ENCODE results near the gene RAB17.
A peak's percentile ranks its signal among the peaks of the same experiment; 100 is the strongest.

Gene RAB17

GRCh38 chr2:237628247-237629187 is 38.0 kb upstream of the RAB17 start:
- TF ChIP-seq, protein P1, sequence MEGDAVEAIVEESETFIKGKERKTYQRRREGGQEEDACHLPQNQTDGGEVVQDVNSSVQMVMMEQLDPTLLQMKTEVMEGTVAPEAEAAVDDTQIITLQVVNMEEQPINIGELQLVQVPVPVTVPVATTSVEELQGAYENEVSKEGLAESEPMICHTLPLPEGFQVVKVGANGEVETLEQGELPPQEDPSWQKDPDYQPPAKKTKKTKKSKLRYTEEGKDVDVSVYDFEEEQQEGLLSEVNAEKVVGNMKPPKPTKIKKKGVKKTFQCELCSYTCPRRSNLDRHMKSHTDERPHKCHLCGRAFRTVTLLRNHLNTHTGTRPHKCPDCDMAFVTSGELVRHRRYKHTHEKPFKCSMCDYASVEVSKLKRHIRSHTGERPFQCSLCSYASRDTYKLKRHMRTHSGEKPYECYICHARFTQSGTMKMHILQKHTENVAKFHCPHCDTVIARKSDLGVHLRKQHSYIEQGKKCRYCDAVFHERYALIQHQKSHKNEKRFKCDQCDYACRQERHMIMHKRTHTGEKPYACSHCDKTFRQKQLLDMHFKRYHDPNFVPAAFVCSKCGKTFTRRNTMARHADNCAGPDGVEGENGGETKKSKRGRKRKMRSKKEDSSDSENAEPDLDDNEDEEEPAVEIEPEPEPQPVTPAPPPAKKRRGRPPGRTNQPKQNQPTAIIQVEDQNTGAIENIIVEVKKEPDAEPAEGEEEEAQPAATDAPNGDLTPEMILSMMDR (IDR thresholded peaks at IDR 0.05; ENCODE audit: low read depth, low read length, missing control alignments), result no peak
- peak overlapping the region; percentile 62 for H3K4me3 ChIP-seq (replicated peaks; ENCODE audit: low read depth, low read length)
- no peak for DNase-seq (ENCODE audit: extremely low read depth, low read depth)

- H3K4me3 ChIP-seq (replicated peaks; ENCODE audit: low read depth, low read length), result peak within 1 kb of the TSS; percentile 62
- TF ChIP-seq, protein P1 (IDR thresholded peaks at IDR 0.05; ENCODE audit: low read depth, low read length, missing control alignments), result no peak
- DNase-seq (ENCODE audit: extremely low read depth, low read depth), result no peak
Measured at GRCh38 chr2:237627441-237628246, 37.1 kb upstream of the RAB17 start, which contains the start of gene LRRFIP1. Gene LRRFIP1 (plus strand): TSS chr2:237627587. CDS start chr2:237627645, 58 bp downstream.

- TF ChIP-seq, protein P1 (IDR thresholded peaks at IDR 0.05; ENCODE audit: low read depth, low read length, missing control alignments), result no peak
- peak overlapping the region; percentile 39 for H3K4me3 ChIP-seq (replicated peaks; ENCODE audit: low read depth, low read length)
- no peak for DNase-seq (ENCODE audit: extremely low read depth, low read depth)
Measured at GRCh38 chr2:237626813-237627440, 36.4 kb upstream of the RAB17 start.

GRCh38 chr2:237625777-237626176 is 35.2 kb upstream of the RAB17 start:
- TF ChIP-seq, protein P1 (IDR thresholded peaks at IDR 0.05; ENCODE audit: low read depth, low read length, missing control alignments), result no peak
- no peak for DNase-seq (ENCODE audit: extremely low read depth, low read depth)
- H3K4me3 ChIP-seq (replicated peaks; ENCODE audit: low read depth, low read length), result no peak overlapping the region

DNA sequence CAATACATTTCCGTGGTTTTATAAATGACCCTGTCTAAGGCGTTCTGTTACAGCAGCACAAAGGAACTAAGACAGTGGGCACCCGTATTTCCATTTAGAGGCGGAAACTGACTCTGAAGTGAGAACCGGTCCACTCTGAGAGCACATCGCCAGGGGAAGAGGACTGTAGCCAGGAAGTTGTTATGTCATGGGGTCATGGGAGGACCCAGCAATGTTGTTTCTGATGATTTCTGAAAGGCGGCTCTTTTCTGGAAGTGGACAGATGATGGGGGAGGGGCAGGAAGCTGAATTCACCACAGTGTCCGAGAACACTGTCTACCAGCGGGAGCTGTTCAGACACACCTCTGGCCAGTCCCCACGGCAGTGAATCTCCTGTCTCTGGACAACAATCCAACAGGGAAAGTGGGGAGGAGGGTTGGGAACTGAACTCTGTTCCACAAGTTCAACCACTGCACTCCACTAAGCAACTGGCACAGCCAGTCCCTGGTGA is 34.7 kb upstream of the RAB17 start:
- no peak overlapping the region for H3K4me3 ChIP-seq (replicated peaks; ENCODE audit: low read depth, low read length)
- TF ChIP-seq, protein P1 (IDR thresholded peaks at IDR 0.05; ENCODE audit: low read depth, low read length, missing control alignments), result no peak
- no peak for DNase-seq (ENCODE audit: extremely low read depth, low read depth)

- TF ChIP-seq, protein P1 (IDR thresholded peaks at IDR 0.05; ENCODE audit: low read depth, low read length, missing control alignments), result no peak
- DNase-seq (ENCODE audit: extremely low read depth, low read depth), result no peak
- no peak overlapping the region for H3K4me3 ChIP-seq (replicated peaks; ENCODE audit: low read depth, low read length)
Measured at GRCh38 chr2:237624565-237624964, 34.0 kb upstream of the RAB17 start.
